Measurements from ENCODE around the gene ZNF311. TPM values are rescaled to one million over a fixed set of nuclear protein-coding genes. Genes with fewer than 3 reads are reported as not detected.

The ZNF311 gene
- total RNA-seq, 1 donor from 2014 or later = 1.7 TPM

GRCh38 chr6:28995093-28995650 is 9.9 kb downstream of the ZNF311 start:
- TF ChIP-seq CTCF (IDR thresholded peaks at IDR 0.05) = no peak
- H3K27me3 Mint-ChIP-seq (ENCODE audit: unreplicated experiment) = peaks cover 9% of the 10 kb centered on the region
- no peak overlapping the region for H3K4me3 Mint-ChIP-seq (ENCODE audit: unreplicated experiment)
- no peaks in the 10 kb centered on the region for H3K36me3 Mint-ChIP-seq (ENCODE audit: unreplicated experiment)
- no peak for DNase-seq (ENCODE audit: extremely low spot score, unreplicated experiment)
- H3K4me1 Mint-ChIP-seq (ENCODE audit: unreplicated experiment) = no peaks in the 10 kb centered on the region
- no peak overlapping the region for H3K27ac Mint-ChIP-seq (ENCODE audit: unreplicated experiment)
- no peaks in the 10 kb centered on the region for H3K9me3 Mint-ChIP-seq (ENCODE audit: unreplicated experiment)

GRCh38 chr6:28988536-28989311 is 16.4 kb downstream of the ZNF311 start:
- Mint-ChIP-seq H3K4me3 (ENCODE audit: unreplicated experiment) (peak overlapping the region; percentile 65), H3K4me1 (ENCODE audit: unreplicated experiment) (peaks cover 19% of the 10 kb centered on the region), H3K27me3 (ENCODE audit: unreplicated experiment) (no peaks in the 10 kb centered on the region), H3K9me3 (ENCODE audit: unreplicated experiment) (peaks cover 4% of the 10 kb centered on the region), H3K27ac (ENCODE audit: unreplicated experiment) (no peak overlapping the region), H3K36me3 (ENCODE audit: unreplicated experiment) (no peaks in the 10 kb centered on the region)
- peak; percentile 41 for TF ChIP-seq CTCF (IDR thresholded peaks at IDR 0.05)
- DNase-seq (ENCODE audit: extremely low spot score, unreplicated experiment) = no peak

- Mint-ChIP-seq H3K27me3 (ENCODE audit: unreplicated experiment) (no peaks in the 10 kb centered on the region), H3K4me3 (ENCODE audit: unreplicated experiment) (peak overlapping the region; percentile 84), H3K27ac (ENCODE audit: unreplicated experiment) (peak overlapping the region; percentile 80), H3K4me1 (ENCODE audit: unreplicated experiment) (peaks cover 34% of the 10 kb centered on the region), H3K9me3 (ENCODE audit: unreplicated experiment) (peaks cover 4% of the 10 kb centered on the region), H3K36me3 (ENCODE audit: unreplicated experiment) (no peaks in the 10 kb centered on the region)
- no peak for TF ChIP-seq CTCF (IDR thresholded peaks at IDR 0.05)
- peak; percentile 91 for DNase-seq (ENCODE audit: extremely low spot score, unreplicated experiment)
These were observed 19.5 kb downstream of the ZNF311 start for GRCh38 chr6:28985462-28986164.

- DNase-seq (ENCODE audit: extremely low spot score, unreplicated experiment) = no peak
- no peaks in the 10 kb centered on the region for H3K27me3 Mint-ChIP-seq (ENCODE audit: unreplicated experiment)
- no peak overlapping the region for H3K27ac Mint-ChIP-seq (ENCODE audit: unreplicated experiment)
- H3K4me3 Mint-ChIP-seq (ENCODE audit: unreplicated experiment) = no peak overlapping the region
- peaks cover 4% of the 10 kb centered on the region for H3K9me3 Mint-ChIP-seq (ENCODE audit: unreplicated experiment)
- peaks cover 40% of the 10 kb centered on the region for H3K4me1 Mint-ChIP-seq (ENCODE audit: unreplicated experiment)
- no peaks in the 10 kb centered on the region for H3K36me3 Mint-ChIP-seq (ENCODE audit: unreplicated experiment)
- no peak for TF ChIP-seq CTCF (IDR thresholded peaks at IDR 0.05)
These were observed 21.3 kb downstream of the ZNF311 start for GRCh38 chr6:28983838-28984237.
